ENCODE results near the gene BNIP1.

The BNIP1 gene

GRCh38 chr5:173163219-173163618, 18.9 kb downstream of the BNIP1 start:
- H3K36me3 ChIP-seq (ENCODE audit: control insufficient read depth, low read length): peaks cover 18% of the 10 kb centered on the region
- no peaks in the 10 kb centered on the region for H3K27me3 ChIP-seq (ENCODE audit: control insufficient read depth, low read length)
- no peak overlapping the region for H3K4me2 ChIP-seq (ENCODE audit: low read length)
- H3K9me2 ChIP-seq (replicated peaks; ENCODE audit: control insufficient read depth, low read length): no peaks in the 10 kb centered on the region
- no peaks in the 10 kb centered on the region for H3K9me3 ChIP-seq (ENCODE audit: control insufficient read depth, insufficient read depth, low read length)
- no peak overlapping the region for H3K27ac ChIP-seq (ENCODE audit: low read depth, low read length)
- no peaks in the 10 kb centered on the region for H4K20me1 ChIP-seq (ENCODE audit: control insufficient read depth, insufficient read depth, low read depth, low read length)
- no peak overlapping the region for H3K4me3 ChIP-seq (ENCODE audit: low read length)
- no peaks in the 10 kb centered on the region for H3K4me1 ChIP-seq (ENCODE audit: control insufficient read depth, low read length)
- H3F3A ChIP-seq (ENCODE audit: control insufficient read depth, insufficient read depth): no peaks in the 10 kb centered on the region
- H3K79me2 ChIP-seq (ENCODE audit: control insufficient read depth, low read length): no peaks in the 10 kb centered on the region
- TF ChIP-seq CTCF (IDR thresholded peaks at IDR 0.05; ENCODE audit: low read depth, low read length, poor library complexity, severe bottlenecking) (no peak), EZH2phosphoT487 (IDR thresholded peaks at IDR 0.05; ENCODE audit: borderline replicate concordance, low read length) (no peak)

DNA sequence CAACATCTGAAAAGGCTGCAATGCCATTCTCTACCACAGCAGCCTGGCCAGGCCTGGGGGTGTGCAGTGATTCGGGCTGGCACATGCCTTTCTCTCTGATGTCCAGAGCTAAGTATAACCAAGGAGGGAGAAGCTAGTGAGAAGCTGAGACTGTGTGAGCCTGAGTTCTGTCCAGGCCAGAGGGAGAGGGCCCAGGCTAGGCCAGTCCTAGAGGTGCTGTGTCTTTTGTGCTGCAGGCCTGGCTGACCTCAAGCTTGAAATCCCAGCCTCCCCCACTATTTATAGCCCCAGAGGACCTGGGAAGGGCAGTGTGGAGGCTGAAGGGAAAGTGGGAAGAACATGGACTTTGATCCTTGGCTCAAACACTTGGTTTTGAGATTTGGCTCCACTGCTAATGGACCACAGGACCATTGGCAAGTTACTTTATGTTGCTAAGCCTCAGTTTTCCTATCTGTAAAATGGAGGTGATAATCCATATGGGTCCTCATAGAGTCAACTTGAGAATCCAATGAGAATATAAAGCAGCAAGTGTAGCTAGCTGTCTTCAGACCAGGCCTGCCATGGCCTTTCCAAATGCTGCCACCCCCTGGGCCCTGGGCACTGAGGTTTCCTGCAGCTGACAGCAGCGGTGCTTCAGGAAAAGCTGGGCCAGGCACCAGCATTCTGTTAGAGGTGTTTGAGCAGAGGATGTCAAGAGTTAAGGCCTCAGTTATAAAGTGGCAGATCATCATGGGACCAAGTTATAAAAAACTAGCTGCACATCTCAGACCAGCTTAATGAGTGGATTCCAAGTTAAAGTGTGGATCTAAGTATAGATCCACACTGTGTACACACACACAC, 21.1 kb downstream of the BNIP1 start:
- Histone ChIP-seq H3K4me1 (ENCODE audit: control insufficient read depth, low read length) (no peaks in the 10 kb centered on the region), H4K20me1 (ENCODE audit: control insufficient read depth, insufficient read depth, low read depth, low read length) (no peaks in the 10 kb centered on the region), H3K27me3 (ENCODE audit: control insufficient read depth, low read length) (no peaks in the 10 kb centered on the region), H3K4me3 (ENCODE audit: low read length) (no peak overlapping the region), H3K27ac (ENCODE audit: low read depth, low read length) (no peak overlapping the region), H3K36me3 (ENCODE audit: control insufficient read depth, low read length) (peaks cover 9% of the 10 kb centered on the region), H3K4me2 (ENCODE audit: low read length) (no peak overlapping the region), H3K9me3 (ENCODE audit: control insufficient read depth, insufficient read depth, low read length) (no peaks in the 10 kb centered on the region), H3K79me2 (ENCODE audit: control insufficient read depth, low read length) (no peaks in the 10 kb centered on the region), H3K9me2 (replicated peaks; ENCODE audit: control insufficient read depth, low read length) (no peaks in the 10 kb centered on the region), H3F3A (ENCODE audit: control insufficient read depth, insufficient read depth) (no peaks in the 10 kb centered on the region)
- no peak for TF ChIP-seq EZH2phosphoT487 (IDR thresholded peaks at IDR 0.05; ENCODE audit: borderline replicate concordance, low read length)
- no peak for TF ChIP-seq CTCF (IDR thresholded peaks at IDR 0.05; ENCODE audit: low read depth, low read length, poor library complexity, severe bottlenecking)

DNA sequence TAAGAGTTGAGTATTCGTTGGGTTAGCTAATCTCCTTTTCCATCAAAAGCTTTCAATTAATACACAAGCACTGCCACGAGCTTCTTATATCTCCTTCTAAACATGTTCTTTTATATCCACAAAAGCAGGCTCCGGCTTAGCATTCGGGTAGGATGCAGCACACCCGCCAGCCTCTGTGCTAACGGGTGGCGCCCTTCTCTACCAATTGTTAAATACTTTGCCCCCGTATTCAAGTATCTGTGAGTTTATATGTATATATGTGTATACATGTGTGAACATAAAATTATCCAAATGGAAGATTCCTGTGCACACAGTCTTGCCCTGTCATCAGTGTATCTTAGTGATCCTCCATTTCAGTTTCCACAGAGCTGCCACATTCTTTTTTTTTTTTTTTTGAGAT, 27.8 kb downstream of the BNIP1 start:
- Histone ChIP-seq H3K9me3 (ENCODE audit: control insufficient read depth, insufficient read depth, low read length) (no peaks in the 10 kb centered on the region), H3K4me1 (ENCODE audit: control insufficient read depth, low read length) (no peaks in the 10 kb centered on the region), H3K4me3 (ENCODE audit: low read length) (no peak overlapping the region), H4K20me1 (ENCODE audit: control insufficient read depth, insufficient read depth, low read depth, low read length) (no peaks in the 10 kb centered on the region), H3K4me2 (ENCODE audit: low read length) (no peak overlapping the region), H3F3A (ENCODE audit: control insufficient read depth, insufficient read depth) (no peaks in the 10 kb centered on the region), H3K9me2 (replicated peaks; ENCODE audit: control insufficient read depth, low read length) (no peaks in the 10 kb centered on the region), H3K27me3 (ENCODE audit: control insufficient read depth, low read length) (no peaks in the 10 kb centered on the region), H3K27ac (ENCODE audit: low read depth, low read length) (no peak overlapping the region), H3K79me2 (ENCODE audit: control insufficient read depth, low read length) (no peaks in the 10 kb centered on the region), H3K36me3 (ENCODE audit: control insufficient read depth, low read length) (no peaks in the 10 kb centered on the region)
- TF ChIP-seq EZH2phosphoT487 (IDR thresholded peaks at IDR 0.05; ENCODE audit: borderline replicate concordance, low read length) (no peak), CTCF (IDR thresholded peaks at IDR 0.05; ENCODE audit: low read depth, low read length, poor library complexity, severe bottlenecking) (no peak)
